Epithelial cell of esophagus (primary cell): ENCODE results near the gene ACSL3.

Experiments used
- DNase-seq: peaks from one replicate; pipeline ENCODE4 v3.0.0; 2010; ENCODE audit warnings: low read depth
- H3K4me3 ChIP-seq: 2 replicates; pipeline ENCODE4 v1.5.1; 2011; ENCODE audit warnings: mild to moderate bottlenecking, low read length, control low read depth
- TF ChIP-seq, protein P1 (sequence below): IDR thresholded peaks from 2 replicates; pipeline ENCODE4 v1.5.1; 2011; ENCODE audit warnings: low read depth, mild to moderate bottlenecking, low read length, control low read depth, inconsistent platforms; ENCODE audit not compliant: insufficient read depth; ENCODE audit errors: missing control alignments

The ACSL3 gene

DNA sequence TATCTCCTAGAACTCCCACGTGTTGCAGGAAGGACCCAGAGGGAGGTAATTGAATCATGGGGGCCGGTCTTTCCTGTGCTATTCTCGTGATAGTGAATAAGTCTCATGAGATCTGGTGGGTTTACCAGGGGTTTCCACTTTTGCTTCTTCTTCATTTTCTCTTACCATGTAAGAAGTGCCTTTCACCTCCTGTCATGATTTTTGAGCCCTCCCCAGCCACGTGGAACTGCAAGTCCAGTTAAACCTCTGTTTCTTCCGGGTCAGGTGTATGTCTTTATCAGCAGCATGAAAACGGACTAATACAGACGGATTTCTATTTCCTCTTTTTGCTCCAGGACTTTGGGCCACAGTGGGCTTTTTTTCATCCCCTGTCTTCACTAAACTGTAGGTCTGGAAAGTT is 102.8 kb downstream of the ACSL3 start:
- DNase-seq: no peak
- no peak overlapping the region for H3K4me3 ChIP-seq
- TF ChIP-seq, protein P1, sequence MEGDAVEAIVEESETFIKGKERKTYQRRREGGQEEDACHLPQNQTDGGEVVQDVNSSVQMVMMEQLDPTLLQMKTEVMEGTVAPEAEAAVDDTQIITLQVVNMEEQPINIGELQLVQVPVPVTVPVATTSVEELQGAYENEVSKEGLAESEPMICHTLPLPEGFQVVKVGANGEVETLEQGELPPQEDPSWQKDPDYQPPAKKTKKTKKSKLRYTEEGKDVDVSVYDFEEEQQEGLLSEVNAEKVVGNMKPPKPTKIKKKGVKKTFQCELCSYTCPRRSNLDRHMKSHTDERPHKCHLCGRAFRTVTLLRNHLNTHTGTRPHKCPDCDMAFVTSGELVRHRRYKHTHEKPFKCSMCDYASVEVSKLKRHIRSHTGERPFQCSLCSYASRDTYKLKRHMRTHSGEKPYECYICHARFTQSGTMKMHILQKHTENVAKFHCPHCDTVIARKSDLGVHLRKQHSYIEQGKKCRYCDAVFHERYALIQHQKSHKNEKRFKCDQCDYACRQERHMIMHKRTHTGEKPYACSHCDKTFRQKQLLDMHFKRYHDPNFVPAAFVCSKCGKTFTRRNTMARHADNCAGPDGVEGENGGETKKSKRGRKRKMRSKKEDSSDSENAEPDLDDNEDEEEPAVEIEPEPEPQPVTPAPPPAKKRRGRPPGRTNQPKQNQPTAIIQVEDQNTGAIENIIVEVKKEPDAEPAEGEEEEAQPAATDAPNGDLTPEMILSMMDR: no peak

DNA sequence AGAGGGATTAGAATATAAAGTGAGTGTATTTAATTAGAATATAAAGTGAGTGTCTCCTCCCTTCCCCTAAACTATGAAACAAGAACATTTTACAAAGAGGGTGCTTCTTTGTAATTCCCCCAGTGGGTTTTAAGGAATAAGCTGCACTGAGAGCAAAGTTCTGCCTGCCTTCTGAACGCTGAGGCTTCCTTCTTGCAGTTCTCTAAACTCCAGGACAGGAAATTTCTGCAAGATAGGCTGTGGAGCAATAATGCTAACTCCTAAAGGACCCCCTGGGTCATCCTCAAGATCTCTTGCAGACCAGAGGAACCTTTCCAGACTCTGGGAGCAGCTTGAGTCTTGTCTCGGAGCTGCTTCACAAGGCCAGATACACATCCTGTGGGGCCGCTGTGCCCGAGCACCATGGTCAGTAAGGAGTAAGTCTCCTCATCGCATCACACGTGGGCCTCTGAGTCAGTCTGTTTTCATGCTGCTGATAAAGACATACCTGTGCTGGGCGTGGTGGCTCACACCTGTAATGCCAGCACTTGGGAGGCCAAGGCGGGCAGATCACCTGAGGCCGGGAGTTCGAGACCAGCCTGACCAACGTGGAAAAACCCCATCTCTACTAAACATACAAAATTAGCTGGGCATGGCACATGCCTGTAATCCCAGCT is 103.7 kb downstream of the ACSL3 start:
- no peak overlapping the region for H3K4me3 ChIP-seq
- TF ChIP-seq, protein P1: no peak
- peak; percentile 36 for DNase-seq

DNA sequence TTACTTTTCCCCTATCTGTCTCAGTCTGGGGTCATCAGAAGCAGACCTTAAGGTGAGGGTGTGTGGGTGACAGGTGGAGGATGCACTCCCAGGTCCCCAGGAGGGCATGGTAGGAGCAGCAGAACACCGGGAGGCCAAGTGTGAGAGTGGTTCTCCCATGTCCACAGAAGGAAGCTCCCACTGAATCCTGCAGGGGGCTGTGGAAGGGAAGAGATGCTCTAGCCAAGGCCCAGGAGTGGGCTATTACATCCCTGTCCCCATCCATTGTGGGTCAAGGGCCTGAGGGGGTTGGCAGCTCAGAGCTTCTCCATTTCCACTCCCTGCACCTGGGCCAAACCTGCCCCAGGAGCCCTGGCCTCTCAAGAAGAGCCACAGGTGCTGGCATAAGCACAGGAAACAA is 104.7 kb downstream of the ACSL3 start:
- DNase-seq: no peak

DNA sequence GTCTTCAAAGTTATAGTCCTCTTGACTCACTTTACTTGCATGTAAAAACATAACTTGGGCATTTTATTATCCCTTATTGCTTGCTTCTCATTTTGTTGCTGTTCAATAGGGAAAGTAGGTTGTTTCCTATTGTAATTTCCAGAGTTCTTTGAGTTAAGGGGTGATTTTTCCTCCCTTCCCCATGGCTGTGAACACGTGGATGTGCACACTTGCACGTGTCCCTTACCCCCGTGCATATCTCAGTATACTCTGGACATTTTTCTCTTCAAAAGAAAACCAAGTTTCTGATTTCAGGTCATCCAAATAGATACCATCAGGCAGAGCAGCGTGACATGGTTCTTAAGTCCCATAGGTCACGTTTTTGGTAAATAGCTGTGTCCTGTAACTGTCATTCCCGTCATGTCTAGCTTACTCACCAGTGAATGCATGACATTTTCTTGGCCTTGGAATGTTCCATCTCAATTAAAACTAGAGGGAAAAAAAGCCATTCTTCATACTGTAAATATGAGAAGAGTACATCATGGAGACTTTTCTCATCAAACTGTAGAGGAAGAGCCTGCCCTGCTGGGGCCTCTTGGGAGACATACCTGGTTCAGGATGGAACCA is 107.8 kb downstream of the ACSL3 start:
- no peak overlapping the region for H3K4me3 ChIP-seq
- TF ChIP-seq, protein P1: no peak
- no peak for DNase-seq

More for the DNA sequence above, 104.7 kb downstream of the ACSL3 start:
- TF ChIP-seq, protein P1: no peak
- H3K4me3 ChIP-seq: no peak overlapping the region

DNA sequence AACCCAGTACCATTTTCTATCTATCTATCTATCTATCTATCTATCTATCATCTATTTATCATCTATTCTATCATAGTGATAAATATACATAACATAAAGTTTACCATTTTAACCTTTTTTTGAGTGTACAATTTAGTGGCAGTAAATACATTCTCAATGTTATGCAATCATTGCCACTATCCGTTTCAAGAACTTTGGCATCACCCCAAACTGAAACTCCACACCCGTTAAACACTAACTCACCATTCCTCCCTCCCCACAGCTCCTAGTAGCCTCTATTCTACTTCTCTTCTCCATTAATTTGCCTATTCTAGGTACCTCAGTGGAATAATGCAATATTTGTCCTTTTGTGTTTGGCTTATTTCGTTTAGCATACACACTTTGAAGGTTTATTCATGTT is 108.7 kb downstream of the ACSL3 start:
- TF ChIP-seq, protein P1: no peak
- peak; percentile 47 for DNase-seq
- no peak overlapping the region for H3K4me3 ChIP-seq

DNA sequence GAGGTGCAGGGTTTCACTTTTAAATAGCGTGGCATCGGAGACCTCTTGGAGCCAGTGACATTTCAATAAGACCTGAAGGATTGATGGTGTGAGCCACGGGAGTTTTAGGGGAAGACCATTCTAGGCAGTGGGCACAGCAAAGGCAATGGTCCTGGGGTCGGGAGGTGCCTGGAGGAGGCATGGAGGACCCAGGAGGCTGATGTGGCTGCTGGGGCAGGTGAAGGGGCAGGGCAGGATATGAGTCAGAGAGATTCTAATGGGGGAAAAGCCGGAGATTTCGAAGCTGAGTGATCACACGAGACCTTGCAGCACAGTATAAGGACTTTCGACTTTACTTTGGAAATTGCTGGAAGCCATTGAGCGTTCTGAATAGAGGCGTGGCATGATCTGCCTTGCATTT is 111.6 kb downstream of the ACSL3 start:
- TF ChIP-seq, protein P1: no peak
- DNase-seq: no peak
- no peak overlapping the region for H3K4me3 ChIP-seq

DNA sequence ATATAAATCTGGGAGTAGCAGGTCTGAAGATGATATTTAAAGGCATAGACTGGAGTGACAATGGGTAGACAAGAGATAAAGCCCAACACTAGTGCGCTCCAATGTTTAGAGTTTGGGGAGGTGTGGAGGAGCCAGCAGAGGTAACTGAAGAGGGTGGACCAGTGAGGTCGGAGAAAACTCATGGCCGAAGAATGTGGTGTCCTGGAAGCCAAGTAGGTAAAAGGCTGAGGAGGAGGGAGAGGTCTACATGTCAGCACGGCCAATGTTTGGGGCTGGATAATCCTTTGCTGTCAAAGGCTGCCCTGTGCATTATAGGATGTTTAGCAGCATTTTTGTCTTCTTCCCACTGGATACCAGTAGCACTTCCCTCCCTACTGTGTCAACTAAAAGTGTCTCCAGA is 112.4 kb downstream of the ACSL3 start:
- H3K4me3 ChIP-seq: no peak overlapping the region
- DNase-seq: peak; percentile 43
- TF ChIP-seq, protein P1: no peak
